Testis (tissue), 3 donors: ENCODE data around the gene STX19. TPM values are rescaled to one million over a fixed set of nuclear protein-coding genes. Genes with fewer than 3 reads are reported as not detected.

Experiments
- DNase-seq: peaks from one replicate; pipeline ENCODE4 v3.0.0-alpha.2; 2019
- H3K27ac ChIP-seq, 2 donors: fragments of 200-600 bp; sonication (generic); one replicate each; pipeline ENCODE4 v1.5.1; 2019
- H3K27me3 ChIP-seq: fragments of 200-600 bp; sonication (generic); one replicate; pipeline ENCODE4 v1.5.1; 2019
- H3K36me3 ChIP-seq: fragments of 200-600 bp; sonication (generic); one replicate; pipeline ENCODE4 v1.5.1; 2017; ENCODE audit warnings: low read depth; ENCODE audit errors: missing control alignments
- H3K4me1 ChIP-seq: fragments of 200-600 bp; sonication (generic); one replicate; pipeline ENCODE4 v1.5.1; 2019
- H3K4me3 ChIP-seq, 2 donors: fragments of 200-600 bp; sonication (generic); one replicate each; pipeline ENCODE4 v1.5.1; 2017 to 2019
- H3K9me3 ChIP-seq: fragments of 200-600 bp; sonication (generic); one replicate; pipeline ENCODE4 v1.5.1; 2017
- POLR2A ChIP-seq: fragments of 450-650 bp; IDR thresholded peaks from one replicate; pipeline ENCODE4 v1.6.1; 2017; ENCODE audit warnings: antibody characterized with exemption, mild to moderate bottlenecking, moderate library complexity
- WGBS, 2 donors: methylation state at CpG; one replicate each; pipeline ENCODE4 v1.1.5; 2018; 5-methylcytosine and 5-hydroxymethylcytosine counted together
- intact Hi-C: fragments of 100-400 bp; cut with DNase I; formaldehyde crosslinking; loops from one replicate; pipeline ENCODE4 v1.15.1; 2023; ENCODE audit warnings: low total_unique reads
- polyA plus RNA-seq: library from polyadenylated mRNA; stranded (reverse); fragments of 350-450 nt; fragmentation: Illumina TruSeq; extraction: RNeasy Lipid Tissue Mini Kit (QIAGEN cat#74804); gene quantifications from one replicate; pipeline ENCODE4 v1.2.3, GENCODE V29; 2014; ENCODE audit warnings: low read depth, low replicate concordance; ENCODE audit not compliant: insufficient read depth
- total RNA-seq, 2 donors: library from RNA; depleted of rRNA; stranded (reverse); fragments of >200 nt; gene quantifications; one replicate each; pipeline ENCODE4 v1.2.3, GENCODE V29; 2016
- TF ChIP-seq, protein P1 (sequence below), 3 experiments: fragments of 450-650 bp in 2 of 3; fragments of 200-600 bp in 1 of 3; sonication (generic) in 1 of 3; IDR thresholded peaks; one replicate each; pipeline ENCODE4 v1.5.1; 2016 to 2019; ENCODE audit warnings: antibody characterized with exemption in 3 of 3, mild to moderate bottlenecking in 2 of 3, moderate library complexity in 1 of 3

STX19 gene
- total and polyA plus RNA-seq, 3 donors from 2014 or later = 0.29 TPM; not detected in 2

DNA sequence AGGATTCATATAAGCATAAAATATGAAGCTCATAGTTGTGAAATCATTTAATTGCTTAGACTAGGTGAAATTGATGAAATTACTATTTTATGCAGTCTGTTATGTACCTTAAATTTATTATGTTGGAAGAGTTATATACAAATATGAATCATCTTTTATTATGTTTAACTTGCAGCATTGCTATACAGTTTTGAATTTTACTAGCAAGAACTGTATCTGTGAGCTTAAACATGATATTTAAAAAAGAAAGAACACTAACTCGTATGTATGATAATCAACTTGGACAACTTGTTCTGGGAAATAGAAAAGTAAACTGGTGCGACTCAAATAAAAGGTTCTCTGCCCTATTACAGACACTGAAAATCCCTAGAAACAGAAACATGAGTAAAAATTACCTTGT is 1.8 kb downstream of the STX19 start:
- H3K9me3 ChIP-seq = no peaks in the 10 kb centered on the region
- TF ChIP-seq POLR2A = no peak
- TF ChIP-seq, protein P1, sequence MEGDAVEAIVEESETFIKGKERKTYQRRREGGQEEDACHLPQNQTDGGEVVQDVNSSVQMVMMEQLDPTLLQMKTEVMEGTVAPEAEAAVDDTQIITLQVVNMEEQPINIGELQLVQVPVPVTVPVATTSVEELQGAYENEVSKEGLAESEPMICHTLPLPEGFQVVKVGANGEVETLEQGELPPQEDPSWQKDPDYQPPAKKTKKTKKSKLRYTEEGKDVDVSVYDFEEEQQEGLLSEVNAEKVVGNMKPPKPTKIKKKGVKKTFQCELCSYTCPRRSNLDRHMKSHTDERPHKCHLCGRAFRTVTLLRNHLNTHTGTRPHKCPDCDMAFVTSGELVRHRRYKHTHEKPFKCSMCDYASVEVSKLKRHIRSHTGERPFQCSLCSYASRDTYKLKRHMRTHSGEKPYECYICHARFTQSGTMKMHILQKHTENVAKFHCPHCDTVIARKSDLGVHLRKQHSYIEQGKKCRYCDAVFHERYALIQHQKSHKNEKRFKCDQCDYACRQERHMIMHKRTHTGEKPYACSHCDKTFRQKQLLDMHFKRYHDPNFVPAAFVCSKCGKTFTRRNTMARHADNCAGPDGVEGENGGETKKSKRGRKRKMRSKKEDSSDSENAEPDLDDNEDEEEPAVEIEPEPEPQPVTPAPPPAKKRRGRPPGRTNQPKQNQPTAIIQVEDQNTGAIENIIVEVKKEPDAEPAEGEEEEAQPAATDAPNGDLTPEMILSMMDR (IDR thresholded peaks at IDR 0.05) = no peak
- H3K36me3 ChIP-seq = no peaks in the 10 kb centered on the region
- 44 to 65% methylated on average over 2 of the region's 2 CpGs for WGBS, 2 donors
- peaks cover 7% of the 10 kb centered on the region for H3K4me1 ChIP-seq
- DNase-seq = no peak
- H3K27me3 ChIP-seq = no peaks in the 10 kb centered on the region
- no peak overlapping the region for H3K27ac ChIP-seq
- intact Hi-C loops = no loop called here
- no peak overlapping the region for H3K4me3 ChIP-seq

DNA sequence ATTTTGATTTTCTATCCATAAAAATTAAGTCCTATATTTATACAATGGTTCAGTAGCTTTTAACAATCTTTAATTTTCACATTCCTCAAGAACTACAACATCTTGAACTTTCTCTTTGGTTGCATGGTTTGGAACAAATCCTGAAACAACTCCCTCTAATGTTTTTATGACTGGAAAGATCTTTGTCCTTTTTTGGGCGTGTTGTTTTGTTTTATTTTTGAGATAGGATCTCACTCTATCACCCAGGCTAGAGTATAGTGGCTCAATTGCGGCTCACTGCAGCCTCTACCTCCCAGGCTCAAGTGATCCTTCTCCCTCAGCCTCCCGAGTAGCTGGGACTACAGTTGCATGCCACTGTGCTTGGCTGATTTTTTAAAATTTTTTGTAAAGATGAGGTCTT is 4.0 kb downstream of the STX19 start:
- WGBS, 2 donors = 57 to 65% methylated on average over 3 of the region's 3 CpGs
- H3K4me3 ChIP-seq = no peak overlapping the region
- H3K9me3 ChIP-seq = no peaks in the 10 kb centered on the region
- H3K36me3 ChIP-seq = no peaks in the 10 kb centered on the region
- H3K27me3 ChIP-seq = no peaks in the 10 kb centered on the region
- H3K4me1 ChIP-seq = peaks cover 7% of the 10 kb centered on the region
- DNase-seq = no peak
- intact Hi-C loops = no loop called here
- no peak overlapping the region for H3K27ac ChIP-seq
- TF ChIP-seq POLR2A = no peak

DNA sequence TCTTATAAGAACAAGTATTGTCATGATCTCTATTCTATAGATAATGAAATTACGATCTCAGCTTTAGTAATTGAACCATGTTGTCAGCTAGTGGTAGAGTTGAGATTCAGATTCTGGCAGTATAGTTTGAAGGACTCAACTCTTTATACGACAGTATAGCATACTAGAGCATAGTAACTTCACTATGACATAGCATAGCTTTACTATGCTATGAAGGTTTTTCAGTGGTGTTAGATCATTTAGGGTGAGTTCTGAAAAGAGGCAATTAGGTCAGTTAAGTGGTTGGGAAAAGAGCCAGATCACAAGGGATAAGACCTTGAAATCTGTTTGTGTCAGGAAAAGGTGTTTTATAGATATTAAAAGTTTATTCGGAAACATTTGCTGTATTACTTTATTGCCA is 8.1 kb downstream of the STX19 start:
- no peak overlapping the region for H3K27ac ChIP-seq
- H3K4me1 ChIP-seq = peaks cover 7% of the 10 kb centered on the region
- intact Hi-C loops = no loop called here
- no peak for DNase-seq
- TF ChIP-seq, protein P1 (IDR thresholded peaks at IDR 0.05) = no peak
- no peak for TF ChIP-seq POLR2A
- no peaks in the 10 kb centered on the region for H3K36me3 ChIP-seq
- H3K27me3 ChIP-seq = no peaks in the 10 kb centered on the region
- H3K9me3 ChIP-seq = no peaks in the 10 kb centered on the region
- WGBS, 2 donors = 81 to 84% methylated on average over 3 of the region's 3 CpGs
- no peak overlapping the region for H3K4me3 ChIP-seq

DNA sequence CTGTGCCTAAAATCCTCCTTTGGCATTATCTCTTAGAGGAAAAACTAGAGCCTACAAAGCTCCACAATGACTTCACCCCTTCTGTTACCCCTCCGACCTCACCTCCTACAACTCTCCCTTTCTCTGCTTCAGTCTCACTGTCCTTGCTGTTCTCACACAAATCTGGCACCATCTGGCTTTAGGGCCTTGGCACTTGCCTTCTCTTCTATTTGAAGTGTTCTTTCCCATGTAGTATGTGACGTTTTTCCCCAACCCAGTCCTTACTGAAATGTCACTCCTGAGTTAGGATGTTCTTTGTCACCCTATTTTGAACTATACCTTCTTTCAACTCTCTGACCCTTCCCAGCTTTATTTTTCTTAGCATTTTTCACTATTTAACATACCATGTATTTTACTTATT is 8.7 kb downstream of the STX19 start:
- Histone ChIP-seq H3K27ac (no peak overlapping the region), H3K4me1 (peaks cover 7% of the 10 kb centered on the region), H3K27me3 (no peaks in the 10 kb centered on the region), H3K4me3 (no peak overlapping the region), H3K9me3 (no peaks in the 10 kb centered on the region), H3K36me3 (no peaks in the 10 kb centered on the region)
- WGBS, 2 donors = 56 to 67% methylated on average over 2 of the region's 2 CpGs
- no peak for DNase-seq
- TF ChIP-seq POLR2A = no peak
- TF ChIP-seq, protein P1 (IDR thresholded peaks at IDR 0.05) = no peak
- intact Hi-C loops = no loop called here

DNA sequence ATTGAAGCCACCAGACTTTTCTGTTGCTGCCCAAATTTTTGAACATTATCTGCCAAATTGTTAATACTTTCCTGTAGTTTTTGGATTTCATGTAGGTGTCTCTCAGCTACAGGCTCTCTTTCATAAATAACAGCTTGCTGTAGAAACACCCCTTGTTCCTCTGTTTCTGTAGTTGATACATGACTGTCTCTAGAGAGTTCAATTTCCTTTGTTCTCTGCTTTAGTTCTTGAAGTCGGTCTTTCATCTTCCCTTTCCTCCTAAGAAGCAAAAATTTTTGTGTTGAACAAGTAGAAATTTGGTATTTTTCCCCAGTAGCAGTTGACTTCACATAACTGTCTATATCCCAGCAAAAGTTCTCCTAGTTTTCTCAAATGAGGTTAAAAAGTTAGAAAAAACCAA is 13.4 kb downstream of the STX19 start:
- intact Hi-C loops = no loop called here
- Histone ChIP-seq H3K4me1 (no peaks in the 10 kb centered on the region), H3K9me3 (no peaks in the 10 kb centered on the region), H3K27me3 (no peaks in the 10 kb centered on the region), H3K4me3 (no peak overlapping the region), H3K36me3 (no peaks in the 10 kb centered on the region), H3K27ac (no peak overlapping the region)
- no peak for DNase-seq
- TF ChIP-seq, protein P1 (IDR thresholded peaks at IDR 0.05) = no peak
- TF ChIP-seq POLR2A = no peak
- WGBS, 2 donors = 68 to 89% methylated on average over 1 of the region's 1 CpG
